Suprapubic skin (tissue), 4 donors: Measurements from ENCODE around the gene CACNA2D2. TPM values are rescaled to one million over a fixed set of nuclear protein-coding genes. Genes with fewer than 3 reads are reported as not detected.

Experiments used
- DNase-seq, 2 donors: peaks; one replicate each; pipeline ENCODE4 v3.0.0-alpha.2; 2019; ENCODE audit warnings: low spot score in 2 of 2
- H3K27ac ChIP-seq: fragments of 200-600 bp; sonication (generic); one replicate; pipeline ENCODE4 v1.5.1; 2019
- H3K27me3 ChIP-seq: fragments of 200-600 bp; sonication (generic); one replicate; pipeline ENCODE4 v1.5.1; 2019
- H3K36me3 ChIP-seq: fragments of 200-600 bp; sonication (generic); one replicate; pipeline ENCODE4 v1.5.1; 2019
- H3K4me1 ChIP-seq: fragments of 200-600 bp; sonication (generic); one replicate; pipeline ENCODE4 v1.5.1; 2019
- H3K4me3 ChIP-seq: fragments of 200-600 bp; sonication (generic); one replicate; pipeline ENCODE4 v1.5.1; 2019; ENCODE audit warnings: mild to moderate bottlenecking
- H3K9me3 ChIP-seq: fragments of 200-600 bp; sonication (generic); one replicate; pipeline ENCODE4 v1.5.1; 2019
- CTCF ChIP-seq, 2 donors: fragments of 200-600 bp in 1 of 2; fragments of 450-650 bp in 1 of 2; sonication (generic) in 1 of 2; IDR thresholded peaks; one replicate each; pipeline ENCODE4 v1.5.1; 2016 to 2019; ENCODE audit warnings: antibody characterized with exemption in 2 of 2, mild to moderate bottlenecking in 1 of 2, moderate library complexity in 1 of 2
- EP300 ChIP-seq: sonication (generic); formaldehyde crosslinking; IDR thresholded peaks from one replicate; pipeline ENCODE4 v1.6.1; 2017; ENCODE audit warnings: antibody characterized with exemption
- POLR2A ChIP-seq, 2 donors: fragments of 450-650 bp; IDR thresholded peaks; one replicate each; pipeline ENCODE4 v1.6.1; 2017; ENCODE audit warnings: antibody characterized with exemption in 2 of 2, mild to moderate bottlenecking in 2 of 2, moderate library complexity in 2 of 2
- POLR2AphosphoS5 ChIP-seq, 3 donors: sonication (generic); formaldehyde crosslinking; IDR thresholded peaks; one replicate each; pipeline ENCODE4 v1.6.1; 2017; ENCODE audit warnings: antibody characterized with exemption in 3 of 3
- WGBS: methylation state at CpG from one replicate; pipeline ENCODE4 v1.1.5; 2018; 5-methylcytosine and 5-hydroxymethylcytosine counted together
- total RNA-seq, 4 donors: library from RNA; depleted of rRNA; stranded (reverse); fragments of >200 nt; gene quantifications; one replicate each; pipeline ENCODE4 v1.1.0, GENCODE V29; 2016

Gene CACNA2D2
- total RNA-seq, 4 donors from 2014 or later, result 1.4 to 5.6 (median 1.7) TPM

GRCh38 chr3:50408443-50408944 is 94.9 kb downstream of the CACNA2D2 start:
- TF ChIP-seq POLR2AphosphoS5 (IDR thresholded peaks at IDR 0.05) (no peak), CTCF (IDR thresholded peaks at IDR 0.05) (no peak), EP300 (no peak), POLR2A (IDR thresholded peaks at IDR 0.05) (no peak)
- no peak overlapping the region for H3K27ac ChIP-seq
- H3K27me3 ChIP-seq, result no peaks in the 10 kb centered on the region
- H3K4me1 ChIP-seq, result no peaks in the 10 kb centered on the region
- WGBS, result 61% methylated on average over 8 of the region's 15 CpGs
- H3K4me3 ChIP-seq, result no peak overlapping the region
- H3K36me3 ChIP-seq, result no peaks in the 10 kb centered on the region
- no peaks in the 10 kb centered on the region for H3K9me3 ChIP-seq
- DNase-seq, result no peak

- Histone ChIP-seq H3K4me1 (no peaks in the 10 kb centered on the region), H3K9me3 (no peaks in the 10 kb centered on the region), H3K27ac (no peak overlapping the region), H3K4me3 (no peak overlapping the region), H3K36me3 (no peaks in the 10 kb centered on the region), H3K27me3 (no peaks in the 10 kb centered on the region)
- DNase-seq, result no peak
- TF ChIP-seq POLR2AphosphoS5 (IDR thresholded peaks at IDR 0.05) (no peak), CTCF (IDR thresholded peaks at IDR 0.05) (no peak), POLR2A (IDR thresholded peaks at IDR 0.05) (no peak), EP300 (no peak)
- 75% methylated on average over 1 of the region's 1 CpG for WGBS
Measured at GRCh38 chr3:50406487-50406886, 96.9 kb downstream of the CACNA2D2 start.

- TF ChIP-seq POLR2A (IDR thresholded peaks at IDR 0.05) (no peak), CTCF (IDR thresholded peaks at IDR 0.05) (no peak), EP300 (no peak), POLR2AphosphoS5 (IDR thresholded peaks at IDR 0.05) (no peak)
- Histone ChIP-seq H3K27me3 (no peaks in the 10 kb centered on the region), H3K9me3 (no peaks in the 10 kb centered on the region), H3K4me1 (no peaks in the 10 kb centered on the region), H3K27ac (no peak overlapping the region), H3K36me3 (no peaks in the 10 kb centered on the region), H3K4me3 (no peak overlapping the region)
- 33% methylated on average over 8 of the region's 8 CpGs for WGBS
- DNase-seq, result no peak
Measured at GRCh38 chr3:50405249-50405648, 98.2 kb downstream of the CACNA2D2 start.

- H3K27me3 ChIP-seq, result no peaks in the 10 kb centered on the region
- no peak overlapping the region for H3K27ac ChIP-seq
- no peak for DNase-seq
- no peaks in the 10 kb centered on the region for H3K4me1 ChIP-seq
- H3K4me3 ChIP-seq, result no peak overlapping the region
- 14% methylated on average over 3 of the region's 5 CpGs for WGBS
- TF ChIP-seq POLR2A (IDR thresholded peaks at IDR 0.05) (no peak), CTCF (IDR thresholded peaks at IDR 0.05) (no peak), EP300 (no peak), POLR2AphosphoS5 (IDR thresholded peaks at IDR 0.05) (no peak)
- H3K9me3 ChIP-seq, result no peaks in the 10 kb centered on the region
- H3K36me3 ChIP-seq, result no peaks in the 10 kb centered on the region
Measured at GRCh38 chr3:50401978-50402595, 101.3 kb downstream of the CACNA2D2 start.

- no peaks in the 10 kb centered on the region for H3K36me3 ChIP-seq
- no peaks in the 10 kb centered on the region for H3K9me3 ChIP-seq
- WGBS, result 100% methylated on average over 1 of the region's 10 CpGs
- no peaks in the 10 kb centered on the region for H3K27me3 ChIP-seq
- no peak overlapping the region for H3K27ac ChIP-seq
- TF ChIP-seq POLR2A (IDR thresholded peaks at IDR 0.05) (no peak), CTCF (IDR thresholded peaks at IDR 0.05) (no peak), POLR2AphosphoS5 (IDR thresholded peaks at IDR 0.05) (no peak), EP300 (no peak)
- no peak for DNase-seq
- H3K4me3 ChIP-seq, result no peak overlapping the region
- peaks cover 11% of the 10 kb centered on the region for H3K4me1 ChIP-seq
Measured at GRCh38 chr3:50396502-50396901, 106.9 kb downstream of the CACNA2D2 start.
